ENCODE data around the gene MCM3.

Gene MCM3

DNA sequence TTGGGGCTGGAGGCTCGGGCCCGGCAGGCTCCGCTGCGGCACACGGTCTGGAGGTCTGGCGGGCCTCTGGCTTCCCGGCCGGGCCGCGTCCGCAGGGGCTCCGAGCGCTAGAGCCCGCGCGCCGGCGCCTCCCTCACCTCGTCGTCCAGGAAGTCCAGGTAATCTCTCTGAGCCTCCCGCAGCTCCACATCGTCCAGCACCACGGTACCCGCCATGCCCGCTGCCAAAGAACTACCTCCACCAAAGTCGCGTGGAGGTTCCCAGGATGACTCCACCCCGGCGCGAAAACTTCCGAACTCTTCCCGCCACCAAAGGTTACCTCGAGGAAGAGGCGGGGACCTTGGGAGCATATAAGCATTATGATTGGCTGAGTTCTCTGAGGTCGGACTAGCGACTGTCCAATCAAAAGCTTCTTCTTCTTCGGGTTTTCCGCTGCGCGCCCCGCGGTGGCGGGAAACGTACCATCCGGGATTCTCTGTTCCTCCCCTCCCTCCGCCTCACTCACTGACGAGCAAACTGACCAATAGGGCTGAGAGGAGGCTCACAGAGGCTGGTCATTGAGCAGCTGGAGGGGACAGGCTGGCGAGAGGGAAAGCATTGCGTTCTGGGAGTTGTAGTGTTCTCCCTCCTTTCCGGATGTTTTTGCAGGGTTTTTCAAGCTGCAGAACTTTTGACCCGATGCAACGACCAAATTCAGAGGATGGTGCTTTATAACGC is at the start of gene MCM3:
Gene MCM3, minus strand, starts transcription at position 283 of the 717 bp plus-strand sequence. Its CDS starts 68 bp downstream, at position 215.
- peak; percentile 93 for DNase-seq

- DNase-seq: no peak
These were observed 49.3 kb upstream of the MCM3 start for GRCh38 chr6:52333840-52334200.

GRCh38 chr6:52331793-52332457 is 47.4 kb upstream of the MCM3 start:
- DNase-seq: no peak

DNA sequence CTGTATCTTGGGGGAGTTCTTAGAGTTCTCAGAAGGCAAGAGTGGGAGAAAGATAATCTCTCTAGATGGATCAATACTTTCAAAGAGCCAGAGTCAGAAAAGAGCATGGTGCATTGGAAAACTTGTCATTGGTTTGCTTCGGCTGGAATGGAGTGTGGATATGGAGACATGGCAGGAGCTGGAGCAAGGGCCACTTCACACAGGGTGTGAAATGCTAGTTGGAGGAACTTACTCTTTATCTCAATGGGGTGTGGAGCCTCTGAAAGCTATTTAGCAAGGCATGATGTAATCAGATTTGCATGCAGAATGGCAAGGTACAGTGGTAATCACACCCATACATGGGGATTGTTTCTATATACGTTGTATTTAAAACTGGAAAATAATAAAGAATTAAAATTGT is 45.9 kb upstream of the MCM3 start:
- DNase-seq: no peak

GRCh38 chr6:52328729-52329128 is 44.2 kb upstream of the MCM3 start:
- no peak for DNase-seq

GRCh38 chr6:52328303-52328662 is 43.7 kb upstream of the MCM3 start:
- DNase-seq: no peak

- no peak for DNase-seq
These were observed 42.2 kb upstream of the MCM3 start for GRCh38 chr6:52326540-52327364.

DNA sequence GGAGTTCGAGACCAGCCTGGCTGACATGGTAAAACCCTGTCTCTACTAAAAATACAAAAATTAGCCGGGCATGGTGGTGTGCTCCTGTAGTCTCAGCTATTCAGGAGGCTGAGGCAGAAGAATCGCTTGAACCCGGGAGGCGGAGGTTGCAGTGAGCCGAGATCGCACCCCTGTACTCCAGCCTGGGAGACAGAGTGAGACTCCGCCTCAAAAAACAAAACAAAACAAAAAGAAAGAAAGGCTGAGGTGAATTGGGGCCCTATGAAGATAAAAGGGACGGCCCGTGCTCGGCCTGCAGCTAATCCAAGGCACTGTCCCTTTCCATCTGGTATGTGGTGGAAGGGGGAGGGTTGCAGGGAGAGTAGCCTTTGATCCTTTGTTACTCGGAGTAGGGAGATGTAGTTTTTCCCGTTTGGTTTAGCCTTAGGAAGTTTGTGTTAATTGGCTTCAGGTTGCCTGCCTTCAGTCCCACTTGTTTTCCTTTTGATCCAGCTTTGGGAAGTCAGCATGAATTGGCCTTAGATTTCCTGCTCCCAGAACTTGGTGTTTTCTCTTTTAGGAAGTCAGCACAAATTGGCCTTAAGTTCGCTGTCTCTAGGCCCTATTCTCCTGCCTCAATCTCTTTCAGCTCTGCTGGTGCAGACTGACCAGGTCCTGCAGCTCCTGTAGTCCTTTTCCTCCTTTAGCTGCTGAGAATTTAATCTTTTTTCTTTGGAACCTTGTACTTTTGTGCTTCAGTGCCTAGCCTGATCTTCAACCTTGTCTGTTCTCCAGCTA is 41.3 kb upstream of the MCM3 start:
- DNase-seq: no peak

DNA sequence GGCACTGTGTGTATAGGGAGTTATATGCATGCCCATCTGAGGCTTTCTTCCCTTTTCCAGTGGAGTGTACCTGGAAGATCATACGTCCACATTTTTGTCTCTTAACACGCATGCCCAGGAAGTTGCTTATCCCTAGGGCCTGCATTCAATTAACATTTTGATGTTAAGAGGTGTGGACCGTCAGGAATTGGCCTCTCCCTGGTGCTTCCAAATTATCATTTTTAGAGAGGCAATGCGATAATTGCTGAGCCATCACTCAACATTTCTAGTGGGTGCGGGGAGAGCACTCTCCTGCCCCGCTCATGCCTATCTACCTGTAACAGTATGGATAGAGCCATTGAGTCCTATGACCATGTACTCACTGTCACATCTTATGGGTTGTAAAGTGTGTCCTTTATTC is 39.6 kb upstream of the MCM3 start:
- no peak for DNase-seq

- DNase-seq: no peak
These were observed 33.5 kb upstream of the MCM3 start for GRCh38 chr6:52317841-52318581.

- DNase-seq: no peak
These were observed 32.7 kb upstream of the MCM3 start for GRCh38 chr6:52317211-52317610.

- no peak for DNase-seq
These were observed 30.2 kb upstream of the MCM3 start for GRCh38 chr6:52314752-52315151.

DNA sequence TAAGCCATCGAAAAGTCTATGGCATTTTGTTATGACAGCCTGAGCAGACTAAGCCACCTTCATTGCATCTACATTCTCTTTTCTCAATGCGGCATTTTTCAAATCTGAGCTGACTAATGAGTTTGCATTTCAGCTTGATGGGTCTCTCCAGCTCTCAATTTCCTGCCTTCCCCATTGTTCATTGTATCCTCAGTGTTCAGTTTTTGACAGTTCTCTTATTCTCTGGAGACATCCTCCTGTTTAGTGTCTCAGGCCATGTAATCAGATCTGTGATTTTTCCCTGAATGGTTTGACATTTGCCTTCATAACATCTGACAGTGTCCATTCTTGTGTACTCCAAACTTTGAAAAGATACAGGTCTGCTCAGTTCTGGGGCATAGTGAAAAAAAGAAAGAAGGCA is 27.9 kb upstream of the MCM3 start:
- no peak for DNase-seq

GRCh38 chr6:52310932-52311331 is 26.4 kb upstream of the MCM3 start:
- no peak for DNase-seq

GRCh38 chr6:52307900-52308372 is 23.4 kb upstream of the MCM3 start:
- DNase-seq: no peak

- no peak for DNase-seq
These were observed 22.7 kb upstream of the MCM3 start for GRCh38 chr6:52306972-52307870.

- DNase-seq: no peak
These were observed 21.6 kb upstream of the MCM3 start for GRCh38 chr6:52305948-52306767.

DNA sequence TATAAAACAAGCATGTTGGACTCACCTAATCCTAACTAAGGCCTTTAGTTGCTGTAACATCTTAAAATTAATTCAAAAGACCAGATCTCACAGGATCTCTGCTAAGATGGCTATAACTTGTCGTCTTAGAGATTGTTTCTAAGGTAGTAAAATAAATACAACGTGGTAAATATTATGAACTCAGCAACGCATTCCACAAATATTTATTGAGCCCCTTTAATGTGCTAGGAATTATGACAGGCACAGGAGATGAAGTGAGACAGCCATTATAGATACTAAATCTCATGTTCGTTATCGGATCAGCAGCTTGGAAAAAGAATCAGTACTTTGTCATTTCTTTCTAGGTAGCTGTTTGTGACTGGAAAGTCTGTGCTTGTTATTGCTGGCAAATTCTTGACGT is 20.9 kb upstream of the MCM3 start:
- no peak for DNase-seq

DNA sequence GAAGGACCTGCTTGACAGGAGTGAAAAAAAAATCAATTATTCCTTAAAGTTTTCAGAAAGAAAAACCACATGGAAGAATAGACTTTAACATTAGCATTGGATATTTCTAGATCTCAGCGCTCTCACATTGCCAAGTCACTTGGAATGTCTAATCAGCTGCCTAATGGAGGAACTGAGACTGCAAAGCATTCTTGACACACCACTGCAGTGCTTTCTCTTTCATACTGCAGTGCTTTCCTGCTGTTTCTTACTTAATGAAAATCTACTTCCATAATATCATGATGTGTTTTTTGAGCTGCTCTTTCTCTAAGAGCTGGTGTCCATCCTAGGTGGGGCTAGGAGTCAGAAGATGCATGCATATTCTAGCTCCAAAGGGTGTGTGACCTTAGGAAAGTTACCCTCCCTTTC is 20.4 kb upstream of the MCM3 start:
- no peak for DNase-seq

GRCh38 chr6:52303178-52303577 is 18.6 kb upstream of the MCM3 start:
- no peak for DNase-seq

Measured in activated CD8-positive, alpha-beta memory T cell treated with anti-CD3 and anti-CD28 coated beads, Interleukin-2, amount 50 U/mL, for 48 hours (primary cell).